ENCODE data around the gene EYS. TPM values are rescaled to one million over a fixed set of nuclear protein-coding genes. Genes with fewer than 3 reads are reported as not detected.
"Not testable (repeated sequence)": the region's sequence is repeated elsewhere in the genome, so short reads cannot be mapped to it uniquely, and the experiment has no call there.

EYS gene
- total RNA-seq, 1 experiment from 2014 or later = not detected

- peaks cover 5% of the 10 kb centered on the region for H3K9me3 ChIP-seq (replicated peaks)
- no peak for DNase-seq (ENCODE audit: low read depth in 1 of 2, low spot score in 2 of 2)
- no peaks in the 10 kb centered on the region for H3K27me3 ChIP-seq (replicated peaks)
- no peak overlapping the region for H3K27ac ChIP-seq
- H3K4me3 ChIP-seq = no peak overlapping the region
- H3K36me3 ChIP-seq = no peaks in the 10 kb centered on the region
- H3K4me1 ChIP-seq (replicated peaks) = no peaks in the 10 kb centered on the region
Measured at GRCh38 chr6:65667916-65668656, 38.9 kb downstream of the EYS start.

GRCh38 chr6:65650086-65650485, 56.9 kb downstream of the EYS start:
- Histone ChIP-seq H3K27ac (no peak overlapping the region), H3K27me3 (replicated peaks) (no peaks in the 10 kb centered on the region), H3K4me1 (replicated peaks) (no peaks in the 10 kb centered on the region), H3K9me3 (replicated peaks) (no peaks in the 10 kb centered on the region; the same call in 1 of the 2 replicates), H3K36me3 (no peaks in the 10 kb centered on the region), H3K4me3 (no peak overlapping the region)
- no peak for DNase-seq (ENCODE audit: low read depth in 1 of 2, low spot score in 2 of 2)

GRCh38 chr6:65649392-65649791, 57.6 kb downstream of the EYS start:
- H3K4me3 ChIP-seq = no peak overlapping the region
- H3K9me3 ChIP-seq (replicated peaks) = no peaks in the 10 kb centered on the region; the same call in 1 of the 2 replicates
- H3K27me3 ChIP-seq (replicated peaks) = no peaks in the 10 kb centered on the region
- no peaks in the 10 kb centered on the region for H3K36me3 ChIP-seq
- no peak overlapping the region for H3K27ac ChIP-seq
- H3K4me1 ChIP-seq (replicated peaks) = no peaks in the 10 kb centered on the region
- no peak for DNase-seq (ENCODE audit: low read depth in 1 of 2, low spot score in 2 of 2)

- no peak overlapping the region for H3K4me3 ChIP-seq
- H3K4me1 ChIP-seq (replicated peaks) = no peaks in the 10 kb centered on the region
- H3K9me3 ChIP-seq (replicated peaks) = no peaks in the 10 kb centered on the region; the same call in none of the 2 replicates
- no peak for DNase-seq (ENCODE audit: low read depth in 1 of 2, low spot score in 2 of 2)
- no peaks in the 10 kb centered on the region for H3K36me3 ChIP-seq
- no peak overlapping the region for H3K27ac ChIP-seq
- H3K27me3 ChIP-seq (replicated peaks) = no peaks in the 10 kb centered on the region
Measured at GRCh38 chr6:65646544-65646943, 60.5 kb downstream of the EYS start.

GRCh38 chr6:65642776-65643175, 64.2 kb downstream of the EYS start:
- H3K4me1 ChIP-seq (replicated peaks) = no peaks in the 10 kb centered on the region
- no peak for DNase-seq (ENCODE audit: low read depth in 1 of 2, low spot score in 2 of 2)
- no peak overlapping the region for H3K27ac ChIP-seq
- H3K27me3 ChIP-seq (replicated peaks) = no peaks in the 10 kb centered on the region
- H3K4me3 ChIP-seq = no peak overlapping the region
- no peaks in the 10 kb centered on the region; the same call in none of the 2 replicates for H3K9me3 ChIP-seq (replicated peaks)
- no peaks in the 10 kb centered on the region for H3K36me3 ChIP-seq

GRCh38 chr6:65638047-65638831, 68.8 kb downstream of the EYS start:
- no peak for DNase-seq (ENCODE audit: low read depth in 1 of 2, low spot score in 2 of 2)
- Histone ChIP-seq H3K4me1 (replicated peaks) (no peaks in the 10 kb centered on the region), H3K36me3 (no peaks in the 10 kb centered on the region), H3K9me3 (replicated peaks) (no peaks in the 10 kb centered on the region; the same call in 1 of the 2 replicates), H3K4me3 (no peak overlapping the region), H3K27ac (no peak overlapping the region), H3K27me3 (replicated peaks) (no peaks in the 10 kb centered on the region)

GRCh38 chr6:65637289-65638046, 69.6 kb downstream of the EYS start:
- Histone ChIP-seq H3K4me3 (no peak overlapping the region), H3K27me3 (replicated peaks) (no peaks in the 10 kb centered on the region), H3K36me3 (no peaks in the 10 kb centered on the region), H3K27ac (no peak overlapping the region), H3K9me3 (replicated peaks) (no peaks in the 10 kb centered on the region; the same call in 1 of the 2 replicates), H3K4me1 (replicated peaks) (no peaks in the 10 kb centered on the region)
- no peak for DNase-seq (ENCODE audit: low read depth in 1 of 2, low spot score in 2 of 2)

- no peak overlapping the region for H3K27ac ChIP-seq
- no peaks in the 10 kb centered on the region for H3K4me1 ChIP-seq (replicated peaks)
- no peaks in the 10 kb centered on the region for H3K27me3 ChIP-seq (replicated peaks)
- H3K36me3 ChIP-seq = no peaks in the 10 kb centered on the region
- DNase-seq (ENCODE audit: low read depth in 1 of 2, low spot score in 2 of 2) = no peak
- no peaks in the 10 kb centered on the region; the same call in none of the 2 replicates for H3K9me3 ChIP-seq (replicated peaks)
- no peak overlapping the region for H3K4me3 ChIP-seq
Measured at GRCh38 chr6:65633501-65633900, 73.5 kb downstream of the EYS start.

GRCh38 chr6:65631711-65632110, 75.3 kb downstream of the EYS start:
- Histone ChIP-seq H3K27ac (no peak overlapping the region), H3K36me3 (no peaks in the 10 kb centered on the region), H3K4me3 (no peak overlapping the region), H3K4me1 (replicated peaks) (no peaks in the 10 kb centered on the region), H3K27me3 (replicated peaks) (no peaks in the 10 kb centered on the region), H3K9me3 (replicated peaks) (no peaks in the 10 kb centered on the region; the same call in none of the 2 replicates)
- DNase-seq (ENCODE audit: low read depth in 1 of 2, low spot score in 2 of 2) = no peak

- not testable (repeated sequence) for H3K4me1 ChIP-seq (replicated peaks); H3K27ac ChIP-seq; H3K27me3 ChIP-seq (replicated peaks); DNase-seq (ENCODE audit: low read depth in 1 of 2, low spot score in 2 of 2); H3K36me3 ChIP-seq; H3K4me3 ChIP-seq; H3K9me3 ChIP-seq (replicated peaks)
Measured at GRCh38 chr6:65627434-65627999, 79.5 kb downstream of the EYS start.

GRCh38 chr6:65627015-65627414, 80.0 kb downstream of the EYS start:
- no peaks in the 10 kb centered on the region; the same call in 1 of the 2 replicates for H3K9me3 ChIP-seq (replicated peaks)
- H3K4me3 ChIP-seq = no peak overlapping the region
- no peaks in the 10 kb centered on the region for H3K27me3 ChIP-seq (replicated peaks)
- H3K4me1 ChIP-seq (replicated peaks) = no peaks in the 10 kb centered on the region
- H3K36me3 ChIP-seq = no peaks in the 10 kb centered on the region
- no peak for DNase-seq (ENCODE audit: low read depth in 1 of 2, low spot score in 2 of 2)
- H3K27ac ChIP-seq = no peak overlapping the region

- no peaks in the 10 kb centered on the region for H3K4me1 ChIP-seq (replicated peaks)
- no peaks in the 10 kb centered on the region for H3K9me3 ChIP-seq (replicated peaks)
- H3K27me3 ChIP-seq (replicated peaks) = no peaks in the 10 kb centered on the region
- H3K4me3 ChIP-seq = no peak overlapping the region
- DNase-seq (ENCODE audit: low read depth in 1 of 2, low spot score in 2 of 2) = no peak
- no peak overlapping the region for H3K27ac ChIP-seq
- no peaks in the 10 kb centered on the region for H3K36me3 ChIP-seq
Measured at GRCh38 chr6:65623566-65623965, 83.5 kb downstream of the EYS start.

GRCh38 chr6:65610746-65611145, 96.3 kb downstream of the EYS start:
- Histone ChIP-seq H3K27ac (no peak overlapping the region), H3K36me3 (no peaks in the 10 kb centered on the region), H3K4me1 (replicated peaks) (no peaks in the 10 kb centered on the region), H3K9me3 (replicated peaks) (no peaks in the 10 kb centered on the region), H3K4me3 (no peak overlapping the region), H3K27me3 (replicated peaks) (no peaks in the 10 kb centered on the region)
- no peak for DNase-seq (ENCODE audit: low read depth in 1 of 2, low spot score in 2 of 2)

Measured in SJSA1 (cell line).